KMS-11 (cell line): ENCODE results near the gene CD47.

Source experiments
- H2AFZ ChIP-seq: fragments of 200-600 bp; sonication (generic); 2 replicates; pipeline ENCODE4 v1.6.1; 2016; ENCODE audit warnings: antibody characterized with exemption, mixed run types, low read depth
- H3K27ac ChIP-seq: fragments of 200-600 bp; sonication (generic); 2 replicates; pipeline ENCODE4 v1.6.1; 2016; ENCODE audit warnings: mild to moderate bottlenecking, mixed run types
- H3K27me3 ChIP-seq: fragments of 200-600 bp; sonication (generic); 2 replicates; pipeline ENCODE4 v1.6.1; 2017; ENCODE audit warnings: mild to moderate bottlenecking, low read depth, mixed run types, moderate library complexity; ENCODE audit not compliant: insufficient read depth
- H3K36me3 ChIP-seq: fragments of 200-600 bp; sonication (generic); 2 replicates; pipeline ENCODE4 v1.6.1; 2017; ENCODE audit warnings: mild to moderate bottlenecking, mixed run types; ENCODE audit not compliant: insufficient read depth
- H3K4me1 ChIP-seq: fragments of 200-600 bp; sonication (generic); 2 replicates; pipeline ENCODE4 v1.6.1; 2016; ENCODE audit warnings: mild to moderate bottlenecking, low read depth, mixed run types; ENCODE audit not compliant: poor library complexity, severe bottlenecking
- H3K4me2 ChIP-seq: fragments of 200-600 bp; sonication (generic); 2 replicates; pipeline ENCODE4 v1.7.0; 2016; ENCODE audit warnings: mild to moderate bottlenecking, mixed run types
- H3K4me3 ChIP-seq: fragments of 200-600 bp; sonication (generic); IDR thresholded peaks from 2 replicates; pipeline ENCODE4 v1.6.1; 2017; ENCODE audit warnings: low read depth, low read length, mixed read lengths; ENCODE audit not compliant: insufficient read depth
- H3K79me2 ChIP-seq: fragments of 200-600 bp; sonication (generic); 2 replicates; pipeline ENCODE4 v1.6.1; 2016; ENCODE audit warnings: low read depth, mixed run types; ENCODE audit not compliant: insufficient read depth
- H3K9ac ChIP-seq: fragments of 200-600 bp; sonication (generic); 2 replicates; pipeline ENCODE4 v1.6.1; 2016; ENCODE audit warnings: mild to moderate bottlenecking, mixed run types
- H4K20me1 ChIP-seq: fragments of 200-600 bp; sonication (generic); 2 replicates; pipeline ENCODE4 v1.6.1; 2016; ENCODE audit warnings: mild to moderate bottlenecking, mixed run types; ENCODE audit not compliant: insufficient read depth
- CTCF ChIP-seq: fragments of 200-600 bp; sonication (generic); conservative IDR thresholded peaks from 2 replicates; pipeline ENCODE4 v1.6.1; 2017; ENCODE audit warnings: low read depth, mild to moderate bottlenecking, antibody characterized with exemption, low read length, moderate library complexity, mixed read lengths

Gene CD47

GRCh38 chr3:108119398-108120104 is 28.7 kb upstream of the CD47 start:
- Histone ChIP-seq H4K20me1 (no peaks in the 10 kb centered on the region), H3K4me2 (no peak overlapping the region), H3K9ac (no peak overlapping the region), H3K27me3 (no peaks in the 10 kb centered on the region), H3K27ac (no peak overlapping the region), H3K79me2 (no peaks in the 10 kb centered on the region), H3K4me1 (peaks cover 13% of the 10 kb centered on the region), H3K4me3 (no peak overlapping the region), H3K36me3 (no peaks in the 10 kb centered on the region), H2AFZ (no peak overlapping the region)
- TF ChIP-seq CTCF: no peak

GRCh38 chr3:108118038-108118768 is 27.4 kb upstream of the CD47 start:
- no peaks in the 10 kb centered on the region for H3K36me3 ChIP-seq
- H3K9ac ChIP-seq: no peak overlapping the region
- no peak overlapping the region for H3K4me3 ChIP-seq
- H3K4me2 ChIP-seq: no peak overlapping the region
- no peak overlapping the region for H3K27ac ChIP-seq
- no peaks in the 10 kb centered on the region for H3K79me2 ChIP-seq
- H3K27me3 ChIP-seq: no peaks in the 10 kb centered on the region
- no peak for TF ChIP-seq CTCF
- H4K20me1 ChIP-seq: no peaks in the 10 kb centered on the region
- H3K4me1 ChIP-seq: no peaks in the 10 kb centered on the region
- H2AFZ ChIP-seq: no peak overlapping the region

GRCh38 chr3:108117241-108117775 is 26.5 kb upstream of the CD47 start:
- TF ChIP-seq CTCF: no peak
- H3K79me2 ChIP-seq: no peaks in the 10 kb centered on the region
- no peaks in the 10 kb centered on the region for H3K27me3 ChIP-seq
- H2AFZ ChIP-seq: no peak overlapping the region
- H3K36me3 ChIP-seq: no peaks in the 10 kb centered on the region
- no peaks in the 10 kb centered on the region for H4K20me1 ChIP-seq
- H3K4me2 ChIP-seq: no peak overlapping the region
- no peak overlapping the region for H3K9ac ChIP-seq
- H3K4me1 ChIP-seq: no peaks in the 10 kb centered on the region
- no peak overlapping the region for H3K4me3 ChIP-seq
- no peak overlapping the region for H3K27ac ChIP-seq

- no peak overlapping the region for H2AFZ ChIP-seq
- H3K27ac ChIP-seq: no peak overlapping the region
- TF ChIP-seq CTCF: no peak
- H3K27me3 ChIP-seq: no peaks in the 10 kb centered on the region
- H4K20me1 ChIP-seq: no peaks in the 10 kb centered on the region
- no peak overlapping the region for H3K9ac ChIP-seq
- no peak overlapping the region for H3K4me3 ChIP-seq
- H3K4me2 ChIP-seq: no peak overlapping the region
- H3K79me2 ChIP-seq: no peaks in the 10 kb centered on the region
- no peaks in the 10 kb centered on the region for H3K36me3 ChIP-seq
- H3K4me1 ChIP-seq: no peaks in the 10 kb centered on the region
Measured at GRCh38 chr3:108114423-108115065, 23.7 kb upstream of the CD47 start.
